ENCODE measurements around the gene FER. TPM values are rescaled to one million over a fixed set of nuclear protein-coding genes. Genes with fewer than 3 reads are reported as not detected.

FER gene
- total RNA-seq, 1 donor from 2014 or later: 13.4 TPM

DNA sequence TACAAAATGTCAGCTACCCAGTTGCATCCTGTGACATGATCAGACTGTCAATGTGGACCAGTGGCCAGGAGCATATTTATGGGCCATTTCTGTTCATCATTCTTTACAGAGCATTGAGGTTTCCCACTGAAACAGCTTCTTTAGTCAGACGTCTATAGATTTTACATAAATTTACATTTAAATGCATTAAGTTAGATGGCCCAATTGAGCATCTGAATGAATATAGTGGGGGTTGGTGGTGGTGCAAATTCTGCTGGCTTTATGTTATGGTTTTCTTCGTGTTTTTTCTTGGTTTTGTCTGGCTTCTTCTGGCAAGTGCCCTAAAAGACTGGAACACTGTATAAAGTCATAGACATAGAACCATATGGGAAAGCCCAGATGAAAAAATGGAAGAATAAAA lies 448.0 kb downstream of the FER start:
- H3K27me3 ChIP-seq (ENCODE audit: low read depth): no peaks in the 10 kb centered on the region
- peaks cover 10% of the 10 kb centered on the region for H3K4me1 ChIP-seq
- no peak overlapping the region for H3K4me3 ChIP-seq
- no peak overlapping the region for H3K27ac ChIP-seq (replicated peaks)
- intact Hi-C loops (cut with micrococcal nuclease): no loop called here
- DNase-seq: no peak
- H3K36me3 ChIP-seq: no peaks in the 10 kb centered on the region
- TF ChIP-seq, protein P1, sequence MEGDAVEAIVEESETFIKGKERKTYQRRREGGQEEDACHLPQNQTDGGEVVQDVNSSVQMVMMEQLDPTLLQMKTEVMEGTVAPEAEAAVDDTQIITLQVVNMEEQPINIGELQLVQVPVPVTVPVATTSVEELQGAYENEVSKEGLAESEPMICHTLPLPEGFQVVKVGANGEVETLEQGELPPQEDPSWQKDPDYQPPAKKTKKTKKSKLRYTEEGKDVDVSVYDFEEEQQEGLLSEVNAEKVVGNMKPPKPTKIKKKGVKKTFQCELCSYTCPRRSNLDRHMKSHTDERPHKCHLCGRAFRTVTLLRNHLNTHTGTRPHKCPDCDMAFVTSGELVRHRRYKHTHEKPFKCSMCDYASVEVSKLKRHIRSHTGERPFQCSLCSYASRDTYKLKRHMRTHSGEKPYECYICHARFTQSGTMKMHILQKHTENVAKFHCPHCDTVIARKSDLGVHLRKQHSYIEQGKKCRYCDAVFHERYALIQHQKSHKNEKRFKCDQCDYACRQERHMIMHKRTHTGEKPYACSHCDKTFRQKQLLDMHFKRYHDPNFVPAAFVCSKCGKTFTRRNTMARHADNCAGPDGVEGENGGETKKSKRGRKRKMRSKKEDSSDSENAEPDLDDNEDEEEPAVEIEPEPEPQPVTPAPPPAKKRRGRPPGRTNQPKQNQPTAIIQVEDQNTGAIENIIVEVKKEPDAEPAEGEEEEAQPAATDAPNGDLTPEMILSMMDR (IDR thresholded peaks at IDR 0.05; ENCODE audit: borderline replicate concordance): no peak
- H3K9me3 ChIP-seq (replicated peaks): no peaks in the 10 kb centered on the region

DNA sequence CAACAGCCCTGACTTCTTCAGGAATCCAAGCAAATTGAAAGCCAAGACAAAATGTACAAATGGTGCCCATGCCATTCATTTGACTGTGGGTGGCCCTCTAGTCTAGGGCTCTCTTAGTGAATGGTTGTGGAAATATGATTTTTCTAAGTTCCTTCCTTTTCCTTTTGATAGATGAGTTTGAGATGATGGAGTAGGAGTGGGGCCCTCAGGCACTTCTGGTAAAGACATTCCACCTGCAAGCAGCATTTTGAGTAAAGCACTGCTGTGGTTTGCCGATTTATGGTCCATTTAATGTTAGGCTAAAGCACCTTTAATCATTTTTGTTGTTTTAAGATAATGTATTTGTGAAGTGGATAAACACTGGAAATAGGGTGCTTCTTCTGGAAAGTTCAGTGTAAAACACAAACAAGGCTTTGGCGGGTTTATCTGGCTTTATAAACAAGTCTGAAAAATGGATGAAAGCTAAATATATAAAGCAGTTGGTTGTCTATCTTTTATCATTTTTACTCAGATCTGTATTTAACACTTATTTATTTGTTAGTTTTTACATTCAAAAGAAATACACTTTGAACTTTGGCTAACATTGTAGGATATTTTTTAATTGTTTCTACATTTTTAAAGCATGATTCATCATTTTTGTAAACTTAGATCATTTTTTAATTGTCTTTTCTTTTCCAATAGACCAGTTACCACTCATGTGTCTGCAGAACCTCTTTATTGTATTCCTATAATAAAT lies 448.6 kb downstream of the FER start:
- H3K27me3 ChIP-seq (ENCODE audit: low read depth): no peaks in the 10 kb centered on the region
- TF ChIP-seq, protein P1 (IDR thresholded peaks at IDR 0.05; ENCODE audit: borderline replicate concordance): no peak
- intact Hi-C loops (cut with micrococcal nuclease): no loop called here

DNA sequence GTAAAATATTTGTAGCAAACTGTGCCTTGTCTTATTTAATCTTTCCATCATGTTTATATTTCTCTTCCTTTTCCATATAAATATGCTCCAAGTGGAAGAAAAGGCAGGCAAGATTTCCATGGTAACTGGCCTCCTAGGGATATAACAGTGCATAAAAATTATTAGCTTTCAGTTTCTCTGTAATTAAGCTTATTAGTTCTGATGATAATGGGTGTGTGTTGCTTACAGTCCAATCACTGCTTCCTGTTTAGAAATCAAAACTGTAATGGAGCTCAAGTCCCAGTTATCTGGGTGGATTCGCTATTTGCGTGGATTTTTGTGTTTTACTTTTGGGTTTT lies 449.1 kb downstream of the FER start:
- Histone ChIP-seq H3K36me3 (no peaks in the 10 kb centered on the region), H3K27me3 (ENCODE audit: low read depth) (no peaks in the 10 kb centered on the region), H3K9me3 (replicated peaks) (no peaks in the 10 kb centered on the region), H3K4me1 (peaks cover under 1% of the 10 kb centered on the region), H3K4me3 (no peak overlapping the region), H3K27ac (replicated peaks) (no peak overlapping the region)
- TF ChIP-seq, protein P1 (IDR thresholded peaks at IDR 0.05; ENCODE audit: borderline replicate concordance): no peak
- DNase-seq: no peak
- intact Hi-C loops (cut with micrococcal nuclease): no loop called here

More for the DNA sequence above, 448.6 kb downstream of the FER start:
- DNase-seq: no peak
- no peaks in the 10 kb centered on the region for H3K36me3 ChIP-seq
- no peak overlapping the region for H3K4me3 ChIP-seq
- H3K27ac ChIP-seq (replicated peaks): no peak overlapping the region
- H3K9me3 ChIP-seq (replicated peaks): no peaks in the 10 kb centered on the region
- H3K4me1 ChIP-seq: peaks cover 6% of the 10 kb centered on the region

DNA sequence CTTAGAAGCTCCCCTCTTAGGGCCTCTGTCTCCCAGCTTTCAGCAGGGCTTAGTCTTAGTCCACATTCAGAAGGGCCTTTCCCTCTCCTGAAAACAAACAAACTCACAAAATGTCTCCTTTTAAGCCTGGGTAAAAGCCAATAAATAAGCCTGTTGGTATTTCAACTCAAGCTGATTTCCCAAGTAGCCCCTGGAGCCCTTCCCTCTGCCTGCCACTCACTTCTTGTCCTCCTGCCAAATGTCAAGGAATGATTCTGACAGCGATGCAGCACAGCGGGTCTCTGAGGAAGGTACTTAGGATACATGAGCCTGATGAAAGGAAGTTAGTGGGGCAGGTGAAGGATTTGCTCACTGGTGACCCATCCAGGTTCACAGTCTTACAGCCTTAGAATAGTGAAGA lies 451.6 kb downstream of the FER start:
- intact Hi-C loops (cut with micrococcal nuclease): no loop called here
- TF ChIP-seq, protein P1 (IDR thresholded peaks at IDR 0.05; ENCODE audit: borderline replicate concordance): no peak
- Histone ChIP-seq H3K4me3 (no peak overlapping the region), H3K27ac (replicated peaks) (no peak overlapping the region), H3K27me3 (ENCODE audit: low read depth) (no peaks in the 10 kb centered on the region), H3K36me3 (no peaks in the 10 kb centered on the region), H3K4me1 (no peaks in the 10 kb centered on the region), H3K9me3 (replicated peaks) (peaks cover 1% of the 10 kb centered on the region)
- no peak for DNase-seq

DNA sequence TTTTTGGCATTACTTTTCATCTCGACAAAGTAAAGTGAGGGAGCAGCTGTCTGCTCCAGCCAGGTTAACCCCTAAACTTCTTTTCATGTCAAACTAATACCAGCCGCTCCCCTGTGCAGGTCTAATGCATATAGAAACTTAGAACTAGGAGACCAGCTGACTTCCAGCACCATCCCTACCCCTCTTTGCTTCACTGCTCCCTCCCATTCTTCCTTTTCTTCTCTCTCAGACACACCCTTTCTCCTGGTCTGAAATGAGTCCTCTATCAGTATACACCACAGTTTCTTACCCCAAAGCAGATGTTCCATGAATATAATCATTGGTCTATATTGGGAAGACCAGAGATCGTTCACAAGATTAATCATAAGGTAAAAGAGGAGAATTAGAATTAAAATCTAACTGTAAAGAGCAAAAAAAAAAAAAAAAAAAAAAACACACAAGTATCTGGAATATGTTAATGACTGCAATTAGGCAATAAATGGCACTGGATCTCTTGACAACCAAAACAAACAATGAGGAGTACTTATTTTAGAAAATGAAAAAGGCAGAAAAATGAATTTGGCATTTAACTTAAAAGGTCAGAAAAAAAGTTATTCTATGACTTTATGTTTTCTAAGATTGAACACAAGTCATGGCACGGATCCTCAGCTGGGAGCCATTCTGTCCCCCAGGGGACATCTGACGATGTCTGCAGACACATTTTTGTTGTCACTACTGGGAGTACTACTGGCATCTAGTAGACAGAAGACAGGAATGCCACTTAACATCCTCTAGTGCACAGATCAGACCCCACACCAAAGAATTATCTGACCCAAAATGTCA lies 452.3 kb downstream of the FER start:
- TF ChIP-seq, protein P1 (IDR thresholded peaks at IDR 0.05; ENCODE audit: borderline replicate concordance): no peak
- Histone ChIP-seq H3K27me3 (ENCODE audit: low read depth) (no peaks in the 10 kb centered on the region), H3K36me3 (no peaks in the 10 kb centered on the region), H3K4me1 (no peaks in the 10 kb centered on the region), H3K27ac (replicated peaks) (no peak overlapping the region), H3K9me3 (replicated peaks) (peaks cover 9% of the 10 kb centered on the region), H3K4me3 (no peak overlapping the region)
- no peak for DNase-seq
- intact Hi-C loops (cut with micrococcal nuclease): no loop called here

Data from left ventricle myocardium inferior (tissue), 1 donor.